ENCODE data around the gene PPP4R4.

DNA sequence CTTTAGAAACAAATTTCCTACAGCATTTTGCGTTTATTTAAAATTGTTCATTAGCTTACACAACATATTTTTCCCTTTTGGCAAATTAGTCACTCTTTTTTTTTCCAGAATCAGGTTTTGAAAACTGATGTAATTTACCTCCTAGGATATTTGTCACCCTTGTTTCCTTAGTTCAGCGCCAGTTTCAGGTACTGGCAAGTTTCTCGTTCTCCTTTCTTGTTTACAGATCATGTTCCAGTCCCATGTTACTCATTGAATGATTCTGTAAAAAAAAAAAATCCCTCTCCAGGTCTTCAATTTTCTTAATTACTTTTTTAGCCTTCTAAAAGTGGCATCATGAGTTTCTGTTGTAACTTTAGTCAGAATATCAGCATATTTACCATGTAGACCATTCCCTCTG is 2.7 kb downstream of the PPP4R4 start:
- TF ChIP-seq POLR2AphosphoS5 (IDR thresholded peaks at IDR 0.05; ENCODE audit: low read depth, low read length), result no peak
- TF ChIP-seq POLR2A (IDR thresholded peaks at IDR 0.05; ENCODE audit: low read depth, low read length), result no peak
